Measurements from ENCODE around the gene PNPLA3.

Gene PNPLA3

GRCh38 chr22:43972931-43973462 lies 49.4 kb downstream of the PNPLA3 start:
- Histone ChIP-seq H3K9me3 (ENCODE audit: insufficient read depth, low read depth, low read length) (no peaks in the 10 kb centered on the region), H3K4me1 (ENCODE audit: insufficient read depth, low read length) (no peaks in the 10 kb centered on the region), H3K4me3 (ENCODE audit: low read length) (no peak overlapping the region), H3K27me3 (ENCODE audit: insufficient read depth, low read length) (no peaks in the 10 kb centered on the region), H3K9ac (ENCODE audit: low read depth, low read length) (no peak overlapping the region), H3K27ac (ENCODE audit: low read length) (no peak overlapping the region), H3K36me3 (ENCODE audit: insufficient read depth, low read depth, low read length) (peaks cover 94% of the 10 kb centered on the region)

GRCh38 chr22:43974028-43974545 lies 50.5 kb downstream of the PNPLA3 start:
- Histone ChIP-seq H3K4me3 (ENCODE audit: low read length) (no peak overlapping the region), H3K9me3 (ENCODE audit: insufficient read depth, low read depth, low read length) (no peaks in the 10 kb centered on the region), H3K27ac (ENCODE audit: low read length) (no peak overlapping the region), H3K36me3 (ENCODE audit: insufficient read depth, low read depth, low read length) (peaks cover 93% of the 10 kb centered on the region), H3K27me3 (ENCODE audit: insufficient read depth, low read length) (no peaks in the 10 kb centered on the region), H3K4me1 (ENCODE audit: insufficient read depth, low read length) (no peaks in the 10 kb centered on the region), H3K9ac (ENCODE audit: low read depth, low read length) (no peak overlapping the region)

- Histone ChIP-seq H3K9ac (ENCODE audit: low read depth, low read length) (no peak overlapping the region), H3K4me1 (ENCODE audit: insufficient read depth, low read length) (no peaks in the 10 kb centered on the region), H3K27ac (ENCODE audit: low read length) (no peak overlapping the region), H3K27me3 (ENCODE audit: insufficient read depth, low read length) (no peaks in the 10 kb centered on the region), H3K9me3 (ENCODE audit: insufficient read depth, low read depth, low read length) (no peaks in the 10 kb centered on the region), H3K4me3 (ENCODE audit: low read length) (no peak overlapping the region), H3K36me3 (ENCODE audit: insufficient read depth, low read depth, low read length) (peaks cover 93% of the 10 kb centered on the region)
Observed at GRCh38 chr22:43975041-43975440, 51.4 kb downstream of the PNPLA3 start.

- Histone ChIP-seq H3K27me3 (ENCODE audit: insufficient read depth, low read length) (no peaks in the 10 kb centered on the region), H3K9me3 (ENCODE audit: insufficient read depth, low read depth, low read length) (no peaks in the 10 kb centered on the region), H3K4me1 (ENCODE audit: insufficient read depth, low read length) (no peaks in the 10 kb centered on the region), H3K36me3 (ENCODE audit: insufficient read depth, low read depth, low read length) (peaks cover 93% of the 10 kb centered on the region), H3K27ac (ENCODE audit: low read length) (no peak overlapping the region), H3K4me3 (ENCODE audit: low read length) (no peak overlapping the region), H3K9ac (ENCODE audit: low read depth, low read length) (no peak overlapping the region)
Observed at GRCh38 chr22:43976861-43977795, 53.5 kb downstream of the PNPLA3 start.

GRCh38 chr22:43978558-43978957 lies 55.0 kb downstream of the PNPLA3 start:
- no peaks in the 10 kb centered on the region for H3K9me3 ChIP-seq (ENCODE audit: insufficient read depth, low read depth, low read length)
- H3K4me3 ChIP-seq (ENCODE audit: low read length), result no peak overlapping the region
- no peak overlapping the region for H3K9ac ChIP-seq (ENCODE audit: low read depth, low read length)
- H3K27ac ChIP-seq (ENCODE audit: low read length), result no peak overlapping the region
- no peaks in the 10 kb centered on the region for H3K4me1 ChIP-seq (ENCODE audit: insufficient read depth, low read length)
- no peaks in the 10 kb centered on the region for H3K27me3 ChIP-seq (ENCODE audit: insufficient read depth, low read length)
- H3K36me3 ChIP-seq (ENCODE audit: insufficient read depth, low read depth, low read length), result peaks cover 82% of the 10 kb centered on the region

- Histone ChIP-seq H3K27ac (ENCODE audit: low read length) (no peak overlapping the region), H3K36me3 (ENCODE audit: insufficient read depth, low read depth, low read length) (peaks cover 81% of the 10 kb centered on the region), H3K4me3 (ENCODE audit: low read length) (no peak overlapping the region), H3K4me1 (ENCODE audit: insufficient read depth, low read length) (no peaks in the 10 kb centered on the region), H3K27me3 (ENCODE audit: insufficient read depth, low read length) (no peaks in the 10 kb centered on the region), H3K9me3 (ENCODE audit: insufficient read depth, low read depth, low read length) (no peaks in the 10 kb centered on the region), H3K9ac (ENCODE audit: low read depth, low read length) (no peak overlapping the region)
Observed at GRCh38 chr22:43980579-43980978, 57.0 kb downstream of the PNPLA3 start.

- Histone ChIP-seq H3K27ac (ENCODE audit: low read length) (no peak overlapping the region), H3K9me3 (ENCODE audit: insufficient read depth, low read depth, low read length) (no peaks in the 10 kb centered on the region), H3K27me3 (ENCODE audit: insufficient read depth, low read length) (no peaks in the 10 kb centered on the region), H3K4me3 (ENCODE audit: low read length) (no peak overlapping the region), H3K4me1 (ENCODE audit: insufficient read depth, low read length) (no peaks in the 10 kb centered on the region), H3K36me3 (ENCODE audit: insufficient read depth, low read depth, low read length) (peaks cover 79% of the 10 kb centered on the region), H3K9ac (ENCODE audit: low read depth, low read length) (no peak overlapping the region)
Observed at GRCh38 chr22:43980996-43981395, 57.4 kb downstream of the PNPLA3 start.

GRCh38 chr22:43983808-43984207 lies 60.2 kb downstream of the PNPLA3 start:
- H3K9me3 ChIP-seq (ENCODE audit: insufficient read depth, low read depth, low read length), result no peaks in the 10 kb centered on the region
- no peaks in the 10 kb centered on the region for H3K27me3 ChIP-seq (ENCODE audit: insufficient read depth, low read length)
- peaks cover 75% of the 10 kb centered on the region for H3K36me3 ChIP-seq (ENCODE audit: insufficient read depth, low read depth, low read length)
- no peak overlapping the region for H3K4me3 ChIP-seq (ENCODE audit: low read length)
- no peaks in the 10 kb centered on the region for H3K4me1 ChIP-seq (ENCODE audit: insufficient read depth, low read length)
- no peak overlapping the region for H3K27ac ChIP-seq (ENCODE audit: low read length)
- no peak overlapping the region for H3K9ac ChIP-seq (ENCODE audit: low read depth, low read length)

- Histone ChIP-seq H3K36me3 (ENCODE audit: insufficient read depth, low read depth, low read length) (peaks cover 78% of the 10 kb centered on the region), H3K9me3 (ENCODE audit: insufficient read depth, low read depth, low read length) (no peaks in the 10 kb centered on the region), H3K27ac (ENCODE audit: low read length) (no peak overlapping the region), H3K4me3 (ENCODE audit: low read length) (no peak overlapping the region), H3K4me1 (ENCODE audit: insufficient read depth, low read length) (no peaks in the 10 kb centered on the region), H3K27me3 (ENCODE audit: insufficient read depth, low read length) (no peaks in the 10 kb centered on the region), H3K9ac (ENCODE audit: low read depth, low read length) (no peak overlapping the region)
Observed at GRCh38 chr22:43985532-43985931, 61.9 kb downstream of the PNPLA3 start.

GRCh38 chr22:43988116-43988820 lies 64.7 kb downstream of the PNPLA3 start:
- no peaks in the 10 kb centered on the region for H3K9me3 ChIP-seq (ENCODE audit: insufficient read depth, low read depth, low read length)
- no peak overlapping the region for H3K4me3 ChIP-seq (ENCODE audit: low read length)
- peaks cover 79% of the 10 kb centered on the region for H3K36me3 ChIP-seq (ENCODE audit: insufficient read depth, low read depth, low read length)
- no peak overlapping the region for H3K9ac ChIP-seq (ENCODE audit: low read depth, low read length)
- H3K27me3 ChIP-seq (ENCODE audit: insufficient read depth, low read length), result no peaks in the 10 kb centered on the region
- H3K27ac ChIP-seq (ENCODE audit: low read length), result no peak overlapping the region
- no peaks in the 10 kb centered on the region for H3K4me1 ChIP-seq (ENCODE audit: insufficient read depth, low read length)

GRCh38 chr22:43988960-43989359 lies 65.4 kb downstream of the PNPLA3 start:
- no peaks in the 10 kb centered on the region for H3K27me3 ChIP-seq (ENCODE audit: insufficient read depth, low read length)
- no peaks in the 10 kb centered on the region for H3K4me1 ChIP-seq (ENCODE audit: insufficient read depth, low read length)
- H3K36me3 ChIP-seq (ENCODE audit: insufficient read depth, low read depth, low read length), result peaks cover 81% of the 10 kb centered on the region
- H3K9ac ChIP-seq (ENCODE audit: low read depth, low read length), result no peak overlapping the region
- H3K9me3 ChIP-seq (ENCODE audit: insufficient read depth, low read depth, low read length), result no peaks in the 10 kb centered on the region
- no peak overlapping the region for H3K27ac ChIP-seq (ENCODE audit: low read length)
- no peak overlapping the region for H3K4me3 ChIP-seq (ENCODE audit: low read length)
